HCEC 1CT (cell line): ENCODE measurements around the gene LZTR1.
A peak's percentile ranks its signal among the peaks of the same experiment; 100 is the strongest.
"Not testable (repeated sequence)": the region's sequence is repeated elsewhere in the genome, so short reads cannot be mapped to it uniquely, and the experiment has no call there.

Experiments
- DNase-seq: peaks from one replicate; pipeline ENCODE4 v3.0.0-alpha.2; 2017

The LZTR1 gene

GRCh38 chr22:21018314-21018713 lies 36.2 kb downstream of the LZTR1 start:
- no peak for DNase-seq

- no peak for DNase-seq
Measured at GRCh38 chr22:21020802-21021429, 38.8 kb downstream of the LZTR1 start.

- DNase-seq, result no peak
Measured at GRCh38 chr22:21022507-21022906, 40.4 kb downstream of the LZTR1 start.

- no peak for DNase-seq
Measured at GRCh38 chr22:21022955-21023614, 41.0 kb downstream of the LZTR1 start.

- DNase-seq, result no peak
Measured at GRCh38 chr22:21025266-21025665, 43.2 kb downstream of the LZTR1 start.

GRCh38 chr22:21025763-21026755 lies 44.0 kb downstream of the LZTR1 start:
- DNase-seq, result no peak

GRCh38 chr22:21026783-21027692 lies 44.9 kb downstream of the LZTR1 start:
- peak; percentile 26 for DNase-seq

- DNase-seq, result no peak
Measured at GRCh38 chr22:21028277-21029251, 46.5 kb downstream of the LZTR1 start.

GRCh38 chr22:21029486-21030025 lies 47.5 kb downstream of the LZTR1 start:
- no peak for DNase-seq

- DNase-seq, result no peak
Measured at GRCh38 chr22:21030032-21030431, 47.9 kb downstream of the LZTR1 start.

- no peak for DNase-seq
Measured at GRCh38 chr22:21030621-21031544, 48.8 kb downstream of the LZTR1 start.

- no peak for DNase-seq
Measured at GRCh38 chr22:21031545-21032036, 49.5 kb downstream of the LZTR1 start.

GRCh38 chr22:21032037-21032867 lies 50.2 kb downstream of the LZTR1 start, which contains the start of gene SLC7A4:
Gene SLC7A4 (minus strand): TSS chr22:21032561. CDS start chr22:21031812, 749 bp downstream.
- DNase-seq, result no peak

- DNase-seq, result no peak
Measured at GRCh38 chr22:21032868-21033688, 51.0 kb downstream of the LZTR1 start.

GRCh38 chr22:21033895-21034294 lies 51.8 kb downstream of the LZTR1 start:
- no peak for DNase-seq

- no peak for DNase-seq
Measured at GRCh38 chr22:21034989-21035388, 52.9 kb downstream of the LZTR1 start.

- no peak for DNase-seq
Measured at GRCh38 chr22:21038405-21038804, 56.3 kb downstream of the LZTR1 start.

- DNase-seq, result not testable (repeated sequence)
Measured at GRCh38 chr22:21039158-21039557, 57.1 kb downstream of the LZTR1 start.
